B cell (primary cell): ENCODE measurements around the gene URGCP. TPM values are rescaled to one million over a fixed set of nuclear protein-coding genes. Genes with fewer than 3 reads are reported as not detected.

Experiments used
- ATAC-seq: fragments of 200-7000 bp; cut with Tn5 transposase; one replicate; pipeline ENCODE4 v1.10.0; 2021; ENCODE audit warnings: low read depth, mild to moderate bottlenecking, moderate number of reproducible peaks, moderate library complexity
- CTCF ChIA-PET: fragments of 350-600 bp; sonication (Branson Sonifier 250); formaldehyde crosslinking; loops from one replicate; lab custom pipeline; 2021; ENCODE audit warnings: antibody characterized with exemption, inconsistent platforms; lab: Charles Lee
- POLR2A ChIA-PET: fragments of 350-600 bp; sonication (Branson Sonifier 250); formaldehyde crosslinking; loops from one replicate; lab custom pipeline; 2021; ENCODE audit warnings: antibody characterized with exemption; lab: Charles Lee
- DNase-seq: peaks from one replicate; pipeline ENCODE4 v3.0.0; 2013
- H2AFZ ChIP-seq: 2 replicates; pipeline ENCODE4 v1.6.1; 2012; ENCODE audit warnings: mild to moderate bottlenecking, low read depth, low read length; ENCODE audit not compliant: insufficient read depth, poor library complexity, severe bottlenecking
- H3K27ac ChIP-seq, 2 donors: 1 replicate in 1 of 2; 2 replicates in 1 of 2; pipeline ENCODE4 v1.5.1; 2012 to 2013; ENCODE audit warnings: low read length in 2 of 2, mild to moderate bottlenecking in 2 of 2, moderate library complexity in 1 of 2
- H3K27me3 ChIP-seq, 4 experiments: fragments of 200-600 bp in 1 of 4; sonication (generic) in 1 of 4; replicated peaks in 1 of 4; 1 replicate in 2 of 4; 2 replicates in 2 of 4; pipeline versions ENCODE4 v1.6.1 to v1.7.0; 2013 to 2016; ENCODE audit warnings: low read length in 3 of 4, mild to moderate bottlenecking in 2 of 4, mixed read lengths in 1 of 4, moderate library complexity in 1 of 4; ENCODE audit not compliant: insufficient read depth in 4 of 4, control insufficient read depth in 3 of 4; ENCODE audit errors: control extremely low read depth in 1 of 4
- H3K36me3 ChIP-seq, 2 experiments: replicated peaks in 1 of 2; 1 replicate in 1 of 2; 2 replicates in 1 of 2; pipeline versions ENCODE4 v1.6.1 to v1.7.1; 2013; ENCODE audit warnings: low read length in 1 of 2; ENCODE audit not compliant: insufficient read depth in 2 of 2, control insufficient read depth in 1 of 2; ENCODE audit errors: control extremely low read depth in 1 of 2, extremely low read depth in 1 of 2
- H3K4me1 ChIP-seq, 2 donors: fragments of 200-600 bp in 1 of 2; sonication (generic) in 1 of 2; 1 replicate in 1 of 2; 2 replicates in 1 of 2; pipeline versions ENCODE4 v1.5.1 to v1.6.1; 2013 to 2017; ENCODE audit warnings: low read length in 2 of 2; ENCODE audit not compliant: control insufficient read depth in 2 of 2, insufficient read depth in 2 of 2
- H3K4me2 ChIP-seq: replicated peaks from 2 replicates; pipeline ENCODE3; 2012; ENCODE audit warnings: mild to moderate bottlenecking, low read depth, low read length; ENCODE audit not compliant: poor library complexity, severe bottlenecking
- H3K4me3 ChIP-seq, 5 experiments: fragments of 200-600 bp in 1 of 5; sonication (generic) in 1 of 5; 1 replicate in 3 of 5; 2 replicates in 2 of 5; pipeline versions ENCODE4 v1.5.1 to v1.7.0; 2011 to 2016; ENCODE audit warnings: low read length in 4 of 5, mild to moderate bottlenecking in 4 of 5, low read depth in 2 of 5, control low read depth in 1 of 5, moderate library complexity in 1 of 5; ENCODE audit not compliant: insufficient read depth in 1 of 5; ENCODE audit errors: control extremely low read depth in 1 of 5, extremely low read depth in 1 of 5
- H3K79me2 ChIP-seq: fragments of 200-600 bp; sonication (generic); one replicate; pipeline ENCODE4 v1.6.0; 2016; ENCODE audit warnings: low read length; ENCODE audit not compliant: control insufficient read depth, insufficient read depth
- H3K9ac ChIP-seq: fragments of 200-600 bp; sonication (generic); 2 replicates; pipeline ENCODE4 v1.6.1; 2017; ENCODE audit warnings: mild to moderate bottlenecking, low read length, moderate library complexity
- H3K9me3 ChIP-seq, 3 donors: one replicate each; pipeline versions ENCODE4 v1.6.1 to v1.7.1; 2013; ENCODE audit warnings: low read length in 2 of 3; ENCODE audit not compliant: control insufficient read depth in 2 of 3, insufficient read depth in 1 of 3; ENCODE audit errors: control extremely low read depth in 1 of 3
- H4K20me1 ChIP-seq: 2 replicates; pipeline ENCODE4 v1.6.0; 2012; ENCODE audit warnings: mild to moderate bottlenecking, low read length; ENCODE audit not compliant: insufficient read depth, control insufficient read depth, poor library complexity, severe bottlenecking
- H3K27ac Mint-ChIP-seq: one replicate; pipeline ENCODE4 v1.8.0; 2021; ENCODE audit warnings: mixed read lengths
- H3K27me3 Mint-ChIP-seq: one replicate; pipeline ENCODE4 v1.8.0; 2021; ENCODE audit warnings: mixed read lengths
- H3K4me1 Mint-ChIP-seq: one replicate; pipeline ENCODE4 v1.8.0; 2021; ENCODE audit warnings: mixed read lengths
- H3K4me3 Mint-ChIP-seq: one replicate; pipeline ENCODE4 v1.8.0; 2021; ENCODE audit warnings: mixed read lengths
- H3K9me3 Mint-ChIP-seq: one replicate; pipeline ENCODE4 v1.8.0; 2022; ENCODE audit warnings: mixed read lengths; ENCODE audit not compliant: insufficient read depth
- EZH2 ChIP-seq: IDR thresholded peaks from 2 replicates; pipeline ENCODE4 v1.6.1; 2012; ENCODE audit warnings: borderline replicate concordance, low read depth, mild to moderate bottlenecking, moderate library complexity, low read length; ENCODE audit not compliant: insufficient read depth, poor library complexity, severe bottlenecking
- WGBS: methylation state at CpG from one replicate; pipeline ENCODE4 v1.1.5; 2013; ENCODE audit warnings: missing lambda C conversion rate; ENCODE audit not compliant: insufficient coverage; 5-methylcytosine and 5-hydroxymethylcytosine counted together
- intact Hi-C: fragments of 100-400 bp; cut with micrococcal nuclease; formaldehyde crosslinking; loops from one replicate; pipeline ENCODE4 v1.10.0; 2022
- polyA plus RNA-seq: library from polyadenylated mRNA; depleted of rRNA; stranded (reverse); fragments of >200 nt; gene quantifications from 2 replicates; pipeline ENCODE4 v1.2.3, GENCODE V29; 2012
- total RNA-seq, 2 donors: library from RNA; stranded (reverse); fragments of 120-200 nt in 1 of 2; gene quantifications; 1 replicate in 1 of 2; 2 replicates in 1 of 2; pipeline versions ENCODE4 v1.2.3 to v1.2.4, GENCODE V29; 2013 to 2022
- TF ChIP-seq, protein P1 (sequence below): fragments of 200-600 bp; IDR thresholded peaks from one replicate; pipeline ENCODE4 v1.8.0; 2022; ENCODE audit warnings: antibody characterized with exemption, mild to moderate bottlenecking

URGCP gene
- total and polyA plus RNA-seq, 2 donors (not counting 1 experiment from before 2014, with no cell fraction given): 16.5 to 25.1 TPM

DNA sequence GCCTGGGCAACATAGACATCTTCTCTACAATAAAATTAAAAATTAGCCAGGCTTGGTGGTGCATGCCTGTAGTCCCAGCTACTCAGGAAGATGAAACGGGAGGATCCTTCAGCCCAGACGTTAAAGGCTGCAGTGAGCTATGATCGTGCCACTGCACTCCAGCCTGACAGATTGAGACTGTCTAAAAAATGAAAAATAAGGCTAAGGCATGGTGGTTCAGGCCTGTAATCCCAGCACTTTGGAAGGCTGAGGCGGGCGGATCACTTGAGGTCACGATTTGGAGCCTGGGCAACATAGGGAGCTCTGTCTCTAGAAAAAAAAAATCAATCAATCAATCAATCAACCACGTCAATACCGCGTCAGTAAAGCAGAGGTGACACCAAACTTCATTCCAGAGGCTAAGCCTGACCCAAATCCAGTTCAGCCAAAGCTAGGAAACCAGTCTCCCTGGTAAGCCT, 68.2 kb downstream of the URGCP start:
- DNase-seq (no peak), ATAC-seq (no peak)
- Histone ChIP-seq H2AFZ (peak overlapping the region; percentile 85), H3K36me3 (no peaks in the 10 kb centered on the region), H3K79me2 (no peaks in the 10 kb centered on the region), H3K9me3 (no peaks in the 10 kb centered on the region), H3K9ac (no peak overlapping the region), H4K20me1 (no peaks in the 10 kb centered on the region), H3K4me3 (no peak overlapping the region), H3K4me1 (peaks cover 13 to 14% of the 10 kb centered on the region in 2 donors), H3K27me3 (no peaks in the 10 kb centered on the region), H3K27ac (no peak overlapping the region), H3K4me2 (peak overlapping the region; percentile 80)
- intact Hi-C loops: loop anchor here (2.0 kb wide), 1 partner anchor 117 kb away; no protein-coding TSS in a partner anchor
- ChIA-PET POLR2A (no interaction called here), CTCF (interaction anchor here (0.5 to 4.0 kb wide), 28 partner anchors 8 to 1898 kb away, joined by 3 to 41 read pairs (median 4); partner anchors contain the start of genes COA1, MRPL32, MRPS24 and PSMA2)
- TF ChIP-seq, protein P1, sequence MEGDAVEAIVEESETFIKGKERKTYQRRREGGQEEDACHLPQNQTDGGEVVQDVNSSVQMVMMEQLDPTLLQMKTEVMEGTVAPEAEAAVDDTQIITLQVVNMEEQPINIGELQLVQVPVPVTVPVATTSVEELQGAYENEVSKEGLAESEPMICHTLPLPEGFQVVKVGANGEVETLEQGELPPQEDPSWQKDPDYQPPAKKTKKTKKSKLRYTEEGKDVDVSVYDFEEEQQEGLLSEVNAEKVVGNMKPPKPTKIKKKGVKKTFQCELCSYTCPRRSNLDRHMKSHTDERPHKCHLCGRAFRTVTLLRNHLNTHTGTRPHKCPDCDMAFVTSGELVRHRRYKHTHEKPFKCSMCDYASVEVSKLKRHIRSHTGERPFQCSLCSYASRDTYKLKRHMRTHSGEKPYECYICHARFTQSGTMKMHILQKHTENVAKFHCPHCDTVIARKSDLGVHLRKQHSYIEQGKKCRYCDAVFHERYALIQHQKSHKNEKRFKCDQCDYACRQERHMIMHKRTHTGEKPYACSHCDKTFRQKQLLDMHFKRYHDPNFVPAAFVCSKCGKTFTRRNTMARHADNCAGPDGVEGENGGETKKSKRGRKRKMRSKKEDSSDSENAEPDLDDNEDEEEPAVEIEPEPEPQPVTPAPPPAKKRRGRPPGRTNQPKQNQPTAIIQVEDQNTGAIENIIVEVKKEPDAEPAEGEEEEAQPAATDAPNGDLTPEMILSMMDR: no peak
- no peak for TF ChIP-seq EZH2
- Mint-ChIP-seq H3K27ac (no peak overlapping the region), H3K4me1 (peaks cover 18% of the 10 kb centered on the region), H3K27me3 (peaks cover 3% of the 10 kb centered on the region), H3K4me3 (no peak overlapping the region), H3K9me3 (no peaks in the 10 kb centered on the region)
- WGBS: 97% methylated on average over 6 of the region's 9 CpGs
